Hepatocyte (in vitro differentiated cells): ENCODE results near the gene DNMT1.

Experiments
- EZH2 ChIP-seq: fragments of 200-600 bp; sonication (generic); IDR thresholded peaks from 2 replicates; pipeline ENCODE4 v1.6.1; 2016; ENCODE audit warnings: antibody characterized with exemption, mild to moderate bottlenecking, borderline replicate concordance
- EZH2phosphoT487 ChIP-seq: fragments of 200-600 bp; sonication (generic); IDR thresholded peaks from one replicate; pipeline ENCODE4 v1.6.1; 2018; ENCODE audit warnings: antibody characterized with exemption, mild to moderate bottlenecking, low read depth, moderate library complexity; ENCODE audit not compliant: unreplicated experiment, severe bottlenecking
- TF ChIP-seq, protein P1 (sequence below): fragments of 200-600 bp; sonication (generic); IDR thresholded peaks from 2 replicates; pipeline ENCODE4 v1.5.1; 2016; ENCODE audit warnings: antibody characterized with exemption, mild to moderate bottlenecking; ENCODE audit not compliant: poor library complexity

- TF ChIP-seq, protein P1, sequence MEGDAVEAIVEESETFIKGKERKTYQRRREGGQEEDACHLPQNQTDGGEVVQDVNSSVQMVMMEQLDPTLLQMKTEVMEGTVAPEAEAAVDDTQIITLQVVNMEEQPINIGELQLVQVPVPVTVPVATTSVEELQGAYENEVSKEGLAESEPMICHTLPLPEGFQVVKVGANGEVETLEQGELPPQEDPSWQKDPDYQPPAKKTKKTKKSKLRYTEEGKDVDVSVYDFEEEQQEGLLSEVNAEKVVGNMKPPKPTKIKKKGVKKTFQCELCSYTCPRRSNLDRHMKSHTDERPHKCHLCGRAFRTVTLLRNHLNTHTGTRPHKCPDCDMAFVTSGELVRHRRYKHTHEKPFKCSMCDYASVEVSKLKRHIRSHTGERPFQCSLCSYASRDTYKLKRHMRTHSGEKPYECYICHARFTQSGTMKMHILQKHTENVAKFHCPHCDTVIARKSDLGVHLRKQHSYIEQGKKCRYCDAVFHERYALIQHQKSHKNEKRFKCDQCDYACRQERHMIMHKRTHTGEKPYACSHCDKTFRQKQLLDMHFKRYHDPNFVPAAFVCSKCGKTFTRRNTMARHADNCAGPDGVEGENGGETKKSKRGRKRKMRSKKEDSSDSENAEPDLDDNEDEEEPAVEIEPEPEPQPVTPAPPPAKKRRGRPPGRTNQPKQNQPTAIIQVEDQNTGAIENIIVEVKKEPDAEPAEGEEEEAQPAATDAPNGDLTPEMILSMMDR, result no peak
- TF ChIP-seq EZH2 (no peak), EZH2phosphoT487 (no peak)
Measured at GRCh38 chr19:10226021-10226375, 31.2 kb upstream of the DNMT1 start.
